Smooth muscle cell (in vitro differentiated cells): ENCODE results near the gene C1QL3. TPM values are rescaled to one million over a fixed set of nuclear protein-coding genes. Genes with fewer than 3 reads are reported as not detected.

Source experiments
- DNase-seq: peaks from one replicate; lab custom pipeline; 2025; ENCODE audit not compliant: unreplicated experiment; lab: John Stamatoyannopoulos, UW
- H2AFZ ChIP-seq: fragments of 200-600 bp; sonication (generic); 2 replicates; pipeline ENCODE4 v1.6.0; 2016; ENCODE audit warnings: antibody characterized with exemption, low read depth, mild to moderate bottlenecking
- H3F3A ChIP-seq: fragments of 200-600 bp; sonication (generic); 2 replicates; pipeline ENCODE4 v1.6.0; 2017; ENCODE audit warnings: antibody characterized with exemption, low read depth
- H3K27ac ChIP-seq: fragments of 200-600 bp; sonication (generic); 2 replicates; pipeline ENCODE4 v1.5.1; 2016; ENCODE audit warnings: low read depth, mild to moderate bottlenecking
- H3K27me3 ChIP-seq: fragments of 200-600 bp; sonication (generic); 2 replicates; pipeline ENCODE4 v1.6.1; 2016; ENCODE audit warnings: low read depth, mild to moderate bottlenecking
- H3K36me3 ChIP-seq: fragments of 200-600 bp; sonication (generic); 2 replicates; pipeline ENCODE4 v1.5.1; 2016; ENCODE audit warnings: low read depth
- H3K4me1 ChIP-seq: fragments of 200-600 bp; sonication (generic); 2 replicates; pipeline ENCODE4 v1.5.1; 2016; ENCODE audit warnings: low read depth
- H3K4me2 ChIP-seq: fragments of 200-600 bp; sonication (generic); 2 replicates; pipeline ENCODE4 v1.6.0; 2016; ENCODE audit warnings: mild to moderate bottlenecking
- H3K4me3 ChIP-seq: fragments of 200-600 bp; sonication (generic); 2 replicates; pipeline ENCODE4 v1.5.1; 2016; ENCODE audit warnings: mild to moderate bottlenecking
- H3K79me2 ChIP-seq: fragments of 200-600 bp; sonication (generic); 2 replicates; pipeline ENCODE4 v1.6.0; 2016; ENCODE audit warnings: low read depth, mild to moderate bottlenecking
- H3K9ac ChIP-seq: fragments of 200-600 bp; sonication (generic); 2 replicates; pipeline ENCODE4 v1.6.0; 2016; ENCODE audit warnings: low read depth
- H3K9me3 ChIP-seq: fragments of 200-600 bp; sonication (generic); replicated peaks from 2 replicates; pipeline ENCODE4 v1.5.1; 2016; ENCODE audit warnings: low read depth
- H4K20me1 ChIP-seq: fragments of 200-600 bp; sonication (generic); 2 replicates; pipeline ENCODE4 v1.6.0; 2016; ENCODE audit warnings: low read depth
- WGBS: methylation state at CpG from one replicate; pipeline ENCODE4 v1.1.7; 2016; ENCODE audit warnings: low lambda C conversion rate; 5-methylcytosine and 5-hydroxymethylcytosine counted together
- polyA plus RNA-seq: library from polyadenylated mRNA; unstranded; fragments of >200 nt; fragmentation: Nextera tagmentation; extraction: Ambion mirVana; gene quantifications from 2 replicates; pipeline ENCODE4 v1.2.1, GENCODE V29; 2016
- total RNA-seq: library from RNA; depleted of rRNA; stranded (reverse); fragments of >200 nt; gene quantifications from 2 replicates; pipeline ENCODE4 v1.2.3, GENCODE V29; 2014
- TF ChIP-seq, protein P1 (sequence below): fragments of 200-600 bp; sonication (generic); IDR thresholded peaks from 2 replicates; pipeline ENCODE4 v1.5.1; 2017; ENCODE audit warnings: borderline replicate concordance, mild to moderate bottlenecking, antibody characterized with exemption; ENCODE audit not compliant: insufficient read depth, poor library complexity, severe bottlenecking

The C1QL3 gene
- total and polyA plus RNA-seq, 2 experiments from 2014 or later: 0.34 to 4.0 TPM

- 97% methylated on average over 3 of the region's 3 CpGs for WGBS
- Histone ChIP-seq H3K9ac (no peak overlapping the region), H3K4me2 (no peak overlapping the region), H3K9me3 (no peaks in the 10 kb centered on the region), H3K27me3 (no peaks in the 10 kb centered on the region), H3K27ac (no peak overlapping the region), H2AFZ (no peak overlapping the region), H3F3A (no peaks in the 10 kb centered on the region), H3K36me3 (no peaks in the 10 kb centered on the region), H4K20me1 (no peaks in the 10 kb centered on the region), H3K4me1 (no peaks in the 10 kb centered on the region), H3K79me2 (no peaks in the 10 kb centered on the region), H3K4me3 (no peak overlapping the region)
- TF ChIP-seq, protein P1, sequence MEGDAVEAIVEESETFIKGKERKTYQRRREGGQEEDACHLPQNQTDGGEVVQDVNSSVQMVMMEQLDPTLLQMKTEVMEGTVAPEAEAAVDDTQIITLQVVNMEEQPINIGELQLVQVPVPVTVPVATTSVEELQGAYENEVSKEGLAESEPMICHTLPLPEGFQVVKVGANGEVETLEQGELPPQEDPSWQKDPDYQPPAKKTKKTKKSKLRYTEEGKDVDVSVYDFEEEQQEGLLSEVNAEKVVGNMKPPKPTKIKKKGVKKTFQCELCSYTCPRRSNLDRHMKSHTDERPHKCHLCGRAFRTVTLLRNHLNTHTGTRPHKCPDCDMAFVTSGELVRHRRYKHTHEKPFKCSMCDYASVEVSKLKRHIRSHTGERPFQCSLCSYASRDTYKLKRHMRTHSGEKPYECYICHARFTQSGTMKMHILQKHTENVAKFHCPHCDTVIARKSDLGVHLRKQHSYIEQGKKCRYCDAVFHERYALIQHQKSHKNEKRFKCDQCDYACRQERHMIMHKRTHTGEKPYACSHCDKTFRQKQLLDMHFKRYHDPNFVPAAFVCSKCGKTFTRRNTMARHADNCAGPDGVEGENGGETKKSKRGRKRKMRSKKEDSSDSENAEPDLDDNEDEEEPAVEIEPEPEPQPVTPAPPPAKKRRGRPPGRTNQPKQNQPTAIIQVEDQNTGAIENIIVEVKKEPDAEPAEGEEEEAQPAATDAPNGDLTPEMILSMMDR: no peak
- DNase-seq: no peak
Observed at GRCh38 chr10:16490511-16490910, 31.2 kb downstream of the C1QL3 start.

DNA sequence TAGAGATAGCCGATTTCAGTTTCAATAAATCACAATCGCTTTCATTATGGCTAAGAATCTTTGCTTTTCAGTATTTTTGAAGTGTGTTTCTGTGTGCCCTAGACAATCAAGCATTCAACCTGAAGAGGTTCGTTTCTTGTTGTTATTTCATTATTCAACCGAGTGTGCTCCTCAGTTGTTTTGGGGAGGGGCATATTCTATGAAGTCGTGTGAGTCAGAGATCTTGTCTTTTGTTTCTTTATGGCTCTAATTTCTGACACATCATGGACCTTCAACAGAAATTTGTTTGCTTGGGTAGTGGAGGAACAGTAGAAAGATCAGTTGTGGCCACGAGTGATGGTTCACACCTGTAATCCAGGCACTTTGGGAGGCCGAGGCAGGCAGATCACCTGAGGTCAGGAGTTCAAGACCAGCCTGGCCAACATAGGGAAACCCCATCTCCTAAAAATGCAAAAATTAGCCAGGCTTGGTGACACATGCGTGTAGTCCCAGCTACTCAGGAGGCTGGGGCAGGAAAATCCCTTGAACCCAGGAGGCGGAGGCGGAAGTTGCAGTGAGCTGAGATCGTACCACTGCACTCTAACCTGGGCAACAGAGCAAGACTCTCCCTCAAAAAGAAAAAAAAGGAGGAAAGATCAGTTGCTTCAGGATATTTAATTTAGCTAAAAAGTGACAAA is 38.3 kb downstream of the C1QL3 start:
- no peaks in the 10 kb centered on the region for H3K27me3 ChIP-seq
- H3K9me3 ChIP-seq: no peaks in the 10 kb centered on the region
- no peaks in the 10 kb centered on the region for H3K4me1 ChIP-seq
- H3K79me2 ChIP-seq: no peaks in the 10 kb centered on the region
- TF ChIP-seq, protein P1: no peak
- no peak overlapping the region for H2AFZ ChIP-seq
- WGBS: 95% methylated on average over 11 of the region's 11 CpGs
- H3F3A ChIP-seq: no peaks in the 10 kb centered on the region
- no peaks in the 10 kb centered on the region for H4K20me1 ChIP-seq
- no peak overlapping the region for H3K4me2 ChIP-seq
- H3K4me3 ChIP-seq: no peak overlapping the region
- DNase-seq: no peak
- H3K36me3 ChIP-seq: no peaks in the 10 kb centered on the region
- H3K9ac ChIP-seq: no peak overlapping the region
- no peak overlapping the region for H3K27ac ChIP-seq

- Histone ChIP-seq H3K9me3 (no peaks in the 10 kb centered on the region), H3K4me2 (no peak overlapping the region), H2AFZ (no peak overlapping the region), H3K36me3 (no peaks in the 10 kb centered on the region), H4K20me1 (no peaks in the 10 kb centered on the region), H3K27me3 (no peaks in the 10 kb centered on the region), H3K27ac (no peak overlapping the region), H3K79me2 (no peaks in the 10 kb centered on the region), H3K4me3 (no peak overlapping the region), H3F3A (no peaks in the 10 kb centered on the region), H3K9ac (no peak overlapping the region), H3K4me1 (no peaks in the 10 kb centered on the region)
- WGBS: 84% methylated on average over 5 of the region's 5 CpGs
- no peak for DNase-seq
- TF ChIP-seq, protein P1: no peak
Observed at GRCh38 chr10:16481052-16481728, 40.5 kb downstream of the C1QL3 start.

GRCh38 chr10:16478801-16479200 is 42.9 kb downstream of the C1QL3 start:
- DNase-seq: no peak
- no peaks in the 10 kb centered on the region for H4K20me1 ChIP-seq
- no peaks in the 10 kb centered on the region for H3K27me3 ChIP-seq
- no peak overlapping the region for H2AFZ ChIP-seq
- H3K79me2 ChIP-seq: no peaks in the 10 kb centered on the region
- no peaks in the 10 kb centered on the region for H3K4me1 ChIP-seq
- H3K9ac ChIP-seq: no peak overlapping the region
- no peak overlapping the region for H3K4me2 ChIP-seq
- H3F3A ChIP-seq: no peaks in the 10 kb centered on the region
- H3K36me3 ChIP-seq: no peaks in the 10 kb centered on the region
- TF ChIP-seq, protein P1: no peak
- no peak overlapping the region for H3K27ac ChIP-seq
- H3K4me3 ChIP-seq: no peak overlapping the region
- H3K9me3 ChIP-seq: no peaks in the 10 kb centered on the region
- WGBS: 92% methylated on average over 4 of the region's 4 CpGs
